HCT116 (cell line): ENCODE measurements around the gene PXDN. TPM values are rescaled to one million over a fixed set of nuclear protein-coding genes. Genes with fewer than 3 reads are reported as not detected.

Experiments
- ATAC-seq: fragments of 200-7000 bp; cut with Tn5 transposase; 2 replicates; pipeline ENCODE4 v1.9.1; 2020; ENCODE audit warnings: mild to moderate bottlenecking, moderate library complexity
- BruUV-seq: library from RNA; stranded (reverse); fragments of 400-500 nt; replicated peaks from 2 replicates; lab custom pipeline; 2021; lab: Mats Ljungman, UMichigan
- CTCF ChIA-PET: fragments of 300-600 bp; sonication (Branson Sonifier 250); formaldehyde crosslinking; loops from one replicate; lab custom pipeline; 2021; ENCODE audit warnings: antibody characterized with exemption; lab: Charles Lee
- POLR2A ChIA-PET: fragments of 300-600, 350-600 bp; sonication (Branson Sonifier 250); formaldehyde crosslinking; loops from one replicate; lab custom pipeline; 2021; ENCODE audit warnings: antibody characterized with exemption; lab: Charles Lee
- RAD21 ChIA-PET, 2 experiments: fragments of 300-600 bp; sonication (Branson Sonifier 250); formaldehyde crosslinking; loops; one replicate each; lab custom pipeline; 2023; ENCODE audit warnings: low total read pairs in 2 of 2; ENCODE audit not compliant: uncharacterized antibody in 2 of 2, unreplicated experiment in 2 of 2, low non-redundant PET in 1 of 2; lab: Charles Lee
- DNase-seq: peaks from one replicate; pipeline ENCODE4 v3.0.0-alpha.2; 2010; ENCODE audit warnings: low read depth, low spot score
- H2AFZ ChIP-seq: fragments of 200-600 bp; shearing (Covaris generic), sonication (generic); 2 replicates; pipeline ENCODE4 v1.6.1; 2017; ENCODE audit warnings: low read depth, mixed run types, mixed read lengths, antibody characterized with exemption, low read length; ENCODE audit not compliant: poor library complexity, severe bottlenecking
- H3K27ac ChIP-seq: 2 replicates; pipeline ENCODE4 v1.5.1; 2012; ENCODE audit warnings: low read depth, low read length
- H3K27me3 ChIP-seq: fragments of 200-600 bp; sonication (generic); 2 replicates; pipeline ENCODE4 v1.6.1; 2016; ENCODE audit warnings: mixed run types, low read length, mixed read lengths; ENCODE audit not compliant: insufficient read depth
- H3K36me3 ChIP-seq, 2 experiments: fragments of 200-500 bp in 1 of 2; fragments of 200-600 bp in 1 of 2; sonication (Bioruptor generic) in 1 of 2; sonication (generic) in 1 of 2; 2 replicates each; pipeline versions ENCODE4 v1.5.1 to v1.6.1; 2014 to 2016; ENCODE audit warnings: low read length in 2 of 2, inconsistent platforms in 1 of 2, mixed read lengths in 1 of 2, mixed run types in 1 of 2; ENCODE audit not compliant: insufficient read depth in 2 of 2, control insufficient read depth in 1 of 2
- H3K4me1 ChIP-seq, 2 experiments: fragments of 200-600 bp in 1 of 2; sonication (generic) in 1 of 2; 2 replicates each; pipeline versions ENCODE4 v1.5.1 to v1.6.1; 2012 to 2017; ENCODE audit warnings: low read length in 2 of 2, inconsistent platforms in 1 of 2, mild to moderate bottlenecking in 1 of 2, mixed read lengths in 1 of 2, mixed run types in 1 of 2, moderate library complexity in 1 of 2; ENCODE audit not compliant: insufficient read depth in 2 of 2, control insufficient read depth in 1 of 2
- H3K4me2 ChIP-seq: fragments of 200-600 bp; sonication (generic); 2 replicates; pipeline ENCODE4 v1.6.1; 2017; ENCODE audit warnings: mixed run types, low read length, mixed read lengths
- H3K4me3 ChIP-seq, 2 experiments: fragments of 200-600 bp in 1 of 2; sonication (generic) in 1 of 2; replicated peaks in 1 of 2; 2 replicates each; pipeline ENCODE4 v1.5.1; 2011 to 2016; ENCODE audit warnings: low read length in 2 of 2, control low read depth in 1 of 2, low read depth in 1 of 2, mild to moderate bottlenecking in 1 of 2, mixed read lengths in 1 of 2, mixed run types in 1 of 2
- H3K79me2 ChIP-seq: fragments of 200-600 bp; sonication (generic); 2 replicates; pipeline ENCODE4 v1.6.1; 2017; ENCODE audit warnings: mild to moderate bottlenecking, mixed run types, low read length, moderate library complexity, mixed read lengths; ENCODE audit not compliant: insufficient read depth
- H3K9ac ChIP-seq: fragments of 200-600 bp; sonication (generic); 2 replicates; pipeline ENCODE4 v1.6.1; 2016; ENCODE audit warnings: low read length, mixed read lengths
- H3K9me2 ChIP-seq: fragments of 200-600 bp; sonication (generic), shearing (Covaris generic); 2 replicates; pipeline ENCODE4 v1.6.1; 2017; ENCODE audit warnings: mixed run types, mild to moderate bottlenecking, moderate library complexity; ENCODE audit not compliant: insufficient read depth
- H3K9me3 ChIP-seq, 2 experiments: fragments of 200-500 bp in 1 of 2; fragments of 200-600 bp in 1 of 2; sonication (Bioruptor generic) in 1 of 2; sonication (generic) in 1 of 2; 2 replicates each; pipeline ENCODE4 v1.6.1; 2014 to 2017; ENCODE audit warnings: low read length in 2 of 2, mixed read lengths in 2 of 2, inconsistent platforms in 1 of 2, low read depth in 1 of 2, mild to moderate bottlenecking in 1 of 2, mixed run types in 1 of 2, moderate library complexity in 1 of 2; ENCODE audit not compliant: control insufficient read depth in 1 of 2, insufficient read depth in 1 of 2
- H4K20me1 ChIP-seq: fragments of 200-600 bp; sonication (generic), shearing (Covaris generic); 2 replicates; pipeline ENCODE4 v1.6.1; 2017; ENCODE audit warnings: mixed run types, mild to moderate bottlenecking, moderate library complexity; ENCODE audit not compliant: insufficient read depth
- ATF3 ChIP-seq: IDR thresholded peaks from 2 replicates; pipeline ENCODE4 v1.6.1; 2012
- EGR1 ChIP-seq: IDR thresholded peaks from 2 replicates; pipeline ENCODE4 v1.6.1; 2012; ENCODE audit warnings: low read depth
- ELF1 ChIP-seq: IDR thresholded peaks from 2 replicates; pipeline ENCODE4 v1.6.1; 2012; ENCODE audit warnings: low read depth, borderline replicate concordance
- EZH2phosphoT487 ChIP-seq: fragments of 200-600 bp; IDR thresholded peaks from 2 replicates; pipeline ENCODE4 v1.6.1; 2018; ENCODE audit warnings: antibody characterized with exemption, borderline replicate concordance
- FOSL1 ChIP-seq: IDR thresholded peaks from 2 replicates; pipeline ENCODE4 v1.6.1; 2012; ENCODE audit warnings: low read depth
- JUND ChIP-seq: IDR thresholded peaks from 2 replicates; pipeline ENCODE4 v1.6.1; 2012
- MAX ChIP-seq: IDR thresholded peaks from 2 replicates; pipeline ENCODE4 v1.6.1; 2012
- POLR2A ChIP-seq: IDR thresholded peaks from 2 replicates; pipeline ENCODE4 v1.7.0; 2011; ENCODE audit warnings: borderline replicate concordance; ENCODE audit not compliant: insufficient read depth, insufficient read length; ENCODE audit errors: extremely low read depth
- POLR2AphosphoS5 ChIP-seq: IDR thresholded peaks from 2 replicates; pipeline ENCODE4 v1.6.1; 2011; ENCODE audit warnings: mild to moderate bottlenecking, low read depth, low read length, moderate library complexity
- SIN3A ChIP-seq: IDR thresholded peaks from 2 replicates; pipeline ENCODE4 v1.6.1; 2012; ENCODE audit warnings: low read depth
- SP1 ChIP-seq: IDR thresholded peaks from 2 replicates; pipeline ENCODE4 v1.6.1; 2012; ENCODE audit warnings: low read depth
- TCF7L2 ChIP-seq: IDR thresholded peaks from 2 replicates; pipeline ENCODE4 v1.7.0; 2011; ENCODE audit warnings: borderline replicate concordance, inconsistent platforms; ENCODE audit not compliant: insufficient read depth, insufficient read length; ENCODE audit errors: extremely low read depth
- ZBTB33 ChIP-seq: IDR thresholded peaks from 2 replicates; pipeline ENCODE4 v1.6.1; 2011; ENCODE audit warnings: mild to moderate bottlenecking, low read length, moderate library complexity; ENCODE audit not compliant: insufficient replicate concordance; ENCODE audit errors: extremely low read depth
- intact Hi-C: fragments of 100-400 bp; cut with micrococcal nuclease; formaldehyde crosslinking; loops from 2 replicates; pipeline ENCODE4 v1.10.0; 2022
- total RNA-seq: library from RNA; stranded (reverse); gene quantifications from one replicate; pipeline ENCODE4 v1.2.1, GENCODE V29; 2021; ENCODE audit not compliant: unreplicated experiment

The PXDN gene
- total RNA-seq, 1 experiment from 2014 or later: 10.7 TPM

- ATAC-seq (no peak), DNase-seq (no peak)
- no peak overlapping the region for H3K4me2 ChIP-seq
- no TSS peak for BruUV-seq
- H3K36me3 ChIP-seq: no peaks in the 10 kb centered on the region; a peak in 1 of 4 replicates
- no peak for TF ChIP-seq EGR1
- TF ChIP-seq SP1: no peak
- TF ChIP-seq POLR2A: no peak
- no peak for TF ChIP-seq ZBTB33
- no peak for TF ChIP-seq EZH2phosphoT487
- TF ChIP-seq ELF1: no peak
- TF ChIP-seq POLR2AphosphoS5: no peak
- TF ChIP-seq ATF3: no peak
- no peak for TF ChIP-seq JUND
- no peak for TF ChIP-seq FOSL1
- TF ChIP-seq MAX: no peak
- no peak for TF ChIP-seq SIN3A
- no peak for TF ChIP-seq TCF7L2
- H3K4me3 ChIP-seq: no peak overlapping the region
- no peaks in the 10 kb centered on the region for H3K79me2 ChIP-seq
- RAD21 ChIA-PET: no interaction called here
- H3K9me2 ChIP-seq: no peaks in the 10 kb centered on the region
- no peak overlapping the region for H3K27ac ChIP-seq
- H3K9ac ChIP-seq: no peak overlapping the region
- intact Hi-C loops: no loop called here
- CTCF ChIA-PET: no interaction called here
- POLR2A ChIA-PET: no interaction called here
- H2AFZ ChIP-seq: no peak overlapping the region
- H3K9me3 ChIP-seq: no peaks in the 10 kb centered on the region
- no peaks in the 10 kb centered on the region for H3K27me3 ChIP-seq
- H3K4me1 ChIP-seq: peaks cover 2 to 11% of the 10 kb centered on the region in 2 experiments; a peak in 2 of 4 replicates
- no peaks in the 10 kb centered on the region for H4K20me1 ChIP-seq
These were observed 67.1 kb downstream of the PXDN start for GRCh38 chr2:1676913-1677820.
